ENCODE results near the gene POLR3E.
"Not testable (repeated sequence)": the region's sequence is repeated elsewhere in the genome, so short reads cannot be mapped to it uniquely, and the experiment has no call there.

Gene POLR3E

GRCh38 chr16:22357635-22357971, 60.4 kb downstream of the POLR3E start:
- H3K9ac ChIP-seq (ENCODE audit: low read length): no peak overlapping the region
- no peaks in the 10 kb centered on the region for H3K9me3 ChIP-seq (ENCODE audit: control insufficient read depth, low read length)
- peaks cover 22% of the 10 kb centered on the region for H3K4me1 ChIP-seq (ENCODE audit: control insufficient read depth, insufficient read depth, low read length)
- peaks cover 20% of the 10 kb centered on the region for H3K36me3 ChIP-seq (ENCODE audit: control insufficient read depth, insufficient read depth, low read length, severe bottlenecking)
- DNase-seq (ENCODE audit: low read depth): no peak
- no peak overlapping the region for H3K4me3 ChIP-seq (ENCODE audit: low read length)
- H3K27me3 ChIP-seq (replicated peaks; ENCODE audit: control insufficient read depth, insufficient read depth, low read length): no peaks in the 10 kb centered on the region

DNA sequence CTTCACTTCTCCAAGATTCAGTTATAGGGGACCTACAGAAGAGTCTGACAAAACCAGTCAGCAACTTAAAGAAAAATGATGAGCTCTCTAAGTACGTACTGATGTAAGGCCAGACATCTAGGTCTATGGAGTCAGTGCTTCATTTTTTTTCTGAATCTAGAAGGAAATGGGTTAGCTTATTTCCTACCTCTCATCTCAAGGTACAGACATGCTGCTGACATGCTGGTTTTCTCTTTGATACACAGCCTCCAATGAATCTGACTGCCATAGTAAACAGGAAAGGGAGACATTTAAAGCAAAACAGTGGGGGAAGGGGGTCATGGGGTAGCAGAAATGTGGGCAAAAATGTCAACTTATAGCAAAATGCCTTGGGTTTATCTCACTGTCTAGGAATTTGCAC, 60.8 kb downstream of the POLR3E start:
- peaks cover 24% of the 10 kb centered on the region for H3K36me3 ChIP-seq (ENCODE audit: control insufficient read depth, insufficient read depth, low read length, severe bottlenecking)

GRCh38 chr16:22359679-22360078, 62.5 kb downstream of the POLR3E start:
- Histone ChIP-seq H3K27me3 (replicated peaks; ENCODE audit: control insufficient read depth, insufficient read depth, low read length) (no peaks in the 10 kb centered on the region), H3K9me3 (ENCODE audit: control insufficient read depth, low read length) (no peaks in the 10 kb centered on the region), H3K4me3 (ENCODE audit: low read length) (no peak overlapping the region), H3K36me3 (ENCODE audit: control insufficient read depth, insufficient read depth, low read length, severe bottlenecking) (peaks cover 41% of the 10 kb centered on the region), H3K4me1 (ENCODE audit: control insufficient read depth, insufficient read depth, low read length) (peaks cover 5% of the 10 kb centered on the region), H3K9ac (ENCODE audit: low read length) (no peak overlapping the region)
- no peak for DNase-seq (ENCODE audit: low read depth)

More for the DNA sequence above, 60.8 kb downstream of the POLR3E start:
- Histone ChIP-seq H3K4me1 (ENCODE audit: control insufficient read depth, insufficient read depth, low read length) (peaks cover 18% of the 10 kb centered on the region), H3K9me3 (ENCODE audit: control insufficient read depth, low read length) (no peaks in the 10 kb centered on the region), H3K4me3 (ENCODE audit: low read length) (no peak overlapping the region), H3K9ac (ENCODE audit: low read length) (no peak overlapping the region), H3K27me3 (replicated peaks; ENCODE audit: control insufficient read depth, insufficient read depth, low read length) (no peaks in the 10 kb centered on the region)
- no peak for DNase-seq (ENCODE audit: low read depth)

DNA sequence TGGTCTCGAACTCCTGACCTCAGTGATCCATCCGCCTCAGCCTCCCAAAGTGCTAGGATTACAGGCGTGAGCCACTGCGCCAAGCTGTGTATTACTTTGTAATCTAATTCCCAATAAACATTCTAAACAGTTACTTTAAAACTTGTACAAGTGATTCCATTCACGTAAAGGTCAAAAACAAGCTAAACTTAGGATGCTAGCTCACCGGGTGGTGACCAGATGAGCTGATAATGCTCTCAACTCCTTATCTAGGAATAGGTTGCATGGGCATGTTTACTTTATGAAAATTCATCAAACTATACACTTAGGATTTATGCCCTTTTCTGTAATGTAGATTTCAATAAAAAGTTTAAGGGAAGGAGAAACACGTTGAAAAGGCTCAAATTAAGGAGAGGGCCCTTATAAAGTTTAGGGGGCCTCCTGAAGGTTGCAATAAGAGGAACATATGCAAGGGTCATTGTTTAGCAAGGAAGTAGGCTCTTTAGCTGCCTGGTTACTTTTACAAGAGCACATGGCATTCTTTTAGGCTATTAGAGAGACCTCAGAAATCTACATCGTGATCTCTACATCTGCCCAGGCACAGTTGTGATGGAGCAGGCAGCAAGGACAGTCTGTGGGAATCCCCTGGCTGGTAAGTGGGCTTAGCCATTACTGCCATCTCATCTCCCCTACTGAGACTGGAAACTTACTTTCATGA, 63.9 kb downstream of the POLR3E start:
- Histone ChIP-seq H3K9me3 (ENCODE audit: control insufficient read depth, low read length) (no peaks in the 10 kb centered on the region), H3K36me3 (ENCODE audit: control insufficient read depth, insufficient read depth, low read length, severe bottlenecking) (peaks cover 44% of the 10 kb centered on the region), H3K27me3 (replicated peaks; ENCODE audit: control insufficient read depth, insufficient read depth, low read length) (no peaks in the 10 kb centered on the region), H3K9ac (ENCODE audit: low read length) (no peak overlapping the region), H3K4me1 (ENCODE audit: control insufficient read depth, insufficient read depth, low read length) (peaks cover 5% of the 10 kb centered on the region), H3K4me3 (ENCODE audit: low read length) (no peak overlapping the region)
- DNase-seq (ENCODE audit: low read depth): no peak

- H3K36me3 ChIP-seq (ENCODE audit: control insufficient read depth, insufficient read depth, low read length, severe bottlenecking): peaks cover 38% of the 10 kb centered on the region
- no peaks in the 10 kb centered on the region for H3K27me3 ChIP-seq (replicated peaks; ENCODE audit: control insufficient read depth, insufficient read depth, low read length)
- no peaks in the 10 kb centered on the region for H3K9me3 ChIP-seq (ENCODE audit: control insufficient read depth, low read length)
- H3K4me3 ChIP-seq (ENCODE audit: low read length): no peak overlapping the region
- peaks cover 6% of the 10 kb centered on the region for H3K4me1 ChIP-seq (ENCODE audit: control insufficient read depth, insufficient read depth, low read length)
- H3K9ac ChIP-seq (ENCODE audit: low read length): no peak overlapping the region
- DNase-seq (ENCODE audit: low read depth): no peak
These were observed 67.0 kb downstream of the POLR3E start for GRCh38 chr16:22364241-22364640.

- DNase-seq (ENCODE audit: low read depth): no peak
- Histone ChIP-seq H3K4me3 (ENCODE audit: low read length) (no peak overlapping the region), H3K9ac (ENCODE audit: low read length) (no peak overlapping the region), H3K36me3 (ENCODE audit: control insufficient read depth, insufficient read depth, low read length, severe bottlenecking) (peaks cover 29% of the 10 kb centered on the region), H3K9me3 (ENCODE audit: control insufficient read depth, low read length) (no peaks in the 10 kb centered on the region), H3K4me1 (ENCODE audit: control insufficient read depth, insufficient read depth, low read length) (peaks cover 21% of the 10 kb centered on the region), H3K27me3 (replicated peaks; ENCODE audit: control insufficient read depth, insufficient read depth, low read length) (no peaks in the 10 kb centered on the region)
These were observed 69.2 kb downstream of the POLR3E start for GRCh38 chr16:22366371-22366770.

- DNase-seq (ENCODE audit: low read depth): no peak
- Histone ChIP-seq H3K9me3 (ENCODE audit: control insufficient read depth, low read length) (no peaks in the 10 kb centered on the region), H3K9ac (ENCODE audit: low read length) (no peak overlapping the region), H3K4me1 (ENCODE audit: control insufficient read depth, insufficient read depth, low read length) (peaks cover 24% of the 10 kb centered on the region), H3K4me3 (ENCODE audit: low read length) (no peak overlapping the region), H3K36me3 (ENCODE audit: control insufficient read depth, insufficient read depth, low read length, severe bottlenecking) (peaks cover 29% of the 10 kb centered on the region), H3K27me3 (replicated peaks; ENCODE audit: control insufficient read depth, insufficient read depth, low read length) (no peaks in the 10 kb centered on the region)
These were observed 69.7 kb downstream of the POLR3E start for GRCh38 chr16:22366889-22367288.

DNA sequence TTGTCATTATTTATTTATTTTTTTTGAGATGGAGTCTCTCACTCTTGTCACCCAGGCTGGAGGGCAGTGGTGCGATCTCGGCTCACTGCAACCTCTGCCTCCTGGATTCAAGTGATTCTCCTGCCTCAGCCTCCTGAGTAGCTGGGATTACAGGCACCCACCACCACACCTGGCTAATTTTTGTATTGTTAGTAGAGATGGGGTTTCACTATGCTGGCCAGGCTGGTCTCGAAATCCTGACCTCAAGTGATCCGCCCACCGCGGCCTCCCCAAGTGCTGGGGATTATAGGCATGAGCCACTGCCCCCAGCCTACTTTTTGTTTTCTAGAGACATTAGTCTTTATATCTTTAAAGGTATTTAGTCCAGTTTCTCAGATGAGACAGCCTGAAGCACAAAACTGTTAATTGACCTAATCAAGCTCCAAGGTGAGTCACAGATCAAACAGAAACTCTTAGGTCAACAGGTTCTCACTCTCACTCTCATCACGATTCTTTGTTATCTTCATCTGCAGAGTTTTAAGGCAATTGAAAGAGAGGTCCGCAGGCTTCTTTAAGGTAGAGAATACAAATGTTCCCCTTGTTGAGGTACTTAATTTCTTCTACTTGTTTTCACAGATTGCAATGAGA, 71.1 kb downstream of the POLR3E start:
- not testable (repeated sequence) for H3K9ac ChIP-seq (ENCODE audit: low read length); H3K27me3 ChIP-seq (replicated peaks; ENCODE audit: control insufficient read depth, insufficient read depth, low read length); H3K4me3 ChIP-seq (ENCODE audit: low read length); DNase-seq (ENCODE audit: low read depth); H3K9me3 ChIP-seq (ENCODE audit: control insufficient read depth, low read length)
- peaks cover 17% of the 10 kb centered on the region for H3K36me3 ChIP-seq (ENCODE audit: control insufficient read depth, insufficient read depth, low read length, severe bottlenecking)
- peaks cover 36% of the 10 kb centered on the region for H3K4me1 ChIP-seq (ENCODE audit: control insufficient read depth, insufficient read depth, low read length)

DNA sequence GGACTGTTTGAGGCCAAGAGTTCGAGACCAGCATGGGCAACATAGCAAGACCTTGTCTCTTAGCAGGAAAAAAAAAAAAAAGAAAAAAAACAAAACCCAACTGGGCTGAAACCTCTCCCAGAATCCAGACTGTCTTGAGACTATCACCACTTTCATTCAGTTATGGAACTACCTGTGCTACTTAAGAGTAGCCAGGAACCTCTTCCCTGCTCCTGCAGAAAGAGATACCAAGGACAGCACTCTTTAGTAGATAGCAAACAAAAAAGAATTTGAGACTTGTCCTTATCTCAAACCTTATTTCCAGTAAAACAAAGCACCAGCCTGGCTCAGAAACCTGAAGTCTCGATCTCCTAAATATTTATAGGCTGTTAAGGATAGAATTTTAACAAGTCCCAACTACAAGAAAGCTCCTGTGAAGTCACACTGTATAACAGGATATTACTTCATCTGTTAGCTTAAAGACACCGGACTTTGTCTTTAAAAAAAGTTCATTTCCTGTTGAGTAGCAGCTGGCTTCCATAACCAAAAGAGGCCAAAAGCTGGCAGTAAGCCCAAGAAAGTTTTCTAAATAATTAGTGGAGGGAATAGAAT, 72.1 kb downstream of the POLR3E start:
- H3K9me3 ChIP-seq (ENCODE audit: control insufficient read depth, low read length): no peaks in the 10 kb centered on the region
- H3K27me3 ChIP-seq (replicated peaks; ENCODE audit: control insufficient read depth, insufficient read depth, low read length): no peaks in the 10 kb centered on the region
- DNase-seq (ENCODE audit: low read depth): peak; percentile 64
- H3K4me3 ChIP-seq (ENCODE audit: low read length): peak overlapping the region; percentile 21
- peaks cover 7% of the 10 kb centered on the region for H3K36me3 ChIP-seq (ENCODE audit: control insufficient read depth, insufficient read depth, low read length, severe bottlenecking)
- peaks cover 38% of the 10 kb centered on the region for H3K4me1 ChIP-seq (ENCODE audit: control insufficient read depth, insufficient read depth, low read length)
- H3K9ac ChIP-seq (ENCODE audit: low read length): no peak overlapping the region

GRCh38 chr16:22370038-22370820, 73.0 kb downstream of the POLR3E start:
- peak; percentile 77 for DNase-seq (ENCODE audit: low read depth)
- H3K36me3 ChIP-seq (ENCODE audit: control insufficient read depth, insufficient read depth, low read length, severe bottlenecking): no peaks in the 10 kb centered on the region
- no peaks in the 10 kb centered on the region for H3K27me3 ChIP-seq (replicated peaks; ENCODE audit: control insufficient read depth, insufficient read depth, low read length)
- H3K9me3 ChIP-seq (ENCODE audit: control insufficient read depth, low read length): no peaks in the 10 kb centered on the region
- H3K4me1 ChIP-seq (ENCODE audit: control insufficient read depth, insufficient read depth, low read length): peaks cover 42% of the 10 kb centered on the region
- no peak overlapping the region for H3K9ac ChIP-seq (ENCODE audit: low read length)
- peak overlapping the region; percentile 40 for H3K4me3 ChIP-seq (ENCODE audit: low read length)

Measured in adipocyte (in vitro differentiated cells).